ENCODE measurements around the gene HACD4.
"Not testable (repeated sequence)": the region's sequence is repeated elsewhere in the genome, so short reads cannot be mapped to it uniquely, and the experiment has no call there.

The HACD4 gene

GRCh38 chr9:21015995-21016394 is 15.4 kb downstream of the HACD4 start:
- DNase-seq: no peak

- no peak for DNase-seq
Observed at GRCh38 chr9:21015129-21015815, 16.2 kb downstream of the HACD4 start.

- no peak for DNase-seq
Observed at GRCh38 chr9:21002040-21002439, 29.4 kb downstream of the HACD4 start.

- no peak for DNase-seq
Observed at GRCh38 chr9:21001581-21001980, 29.9 kb downstream of the HACD4 start.

GRCh38 chr9:20997503-20998076 is 33.9 kb downstream of the HACD4 start:
- DNase-seq: no peak

GRCh38 chr9:20996809-20997208 is 34.6 kb downstream of the HACD4 start:
- no peak for DNase-seq

GRCh38 chr9:20995616-20996015 is 35.8 kb downstream of the HACD4 start:
- DNase-seq: no peak

GRCh38 chr9:20994486-20994885 is 37.0 kb downstream of the HACD4 start:
- no peak for DNase-seq

- DNase-seq: no peak
Observed at GRCh38 chr9:20990867-20991266, 40.6 kb downstream of the HACD4 start.

- no peak for DNase-seq
Observed at GRCh38 chr9:20989923-20990341, 41.5 kb downstream of the HACD4 start.

- no peak for DNase-seq
Observed at GRCh38 chr9:20988671-20989315, 42.6 kb downstream of the HACD4 start.

- no peak for DNase-seq
Observed at GRCh38 chr9:20988061-20988460, 43.4 kb downstream of the HACD4 start.

- DNase-seq: no peak
Observed at GRCh38 chr9:20987521-20987920, 43.9 kb downstream of the HACD4 start.

GRCh38 chr9:20985851-20986600 is 45.4 kb downstream of the HACD4 start:
- no peak for DNase-seq

- no peak for DNase-seq
Observed at GRCh38 chr9:20984506-20984905, 46.9 kb downstream of the HACD4 start.

GRCh38 chr9:20981486-20981885 is 50.0 kb downstream of the HACD4 start:
- no peak for DNase-seq

GRCh38 chr9:20980832-20981455 is 50.5 kb downstream of the HACD4 start:
- DNase-seq: no peak

GRCh38 chr9:20978249-20978648 is 53.2 kb downstream of the HACD4 start:
- no peak for DNase-seq

GRCh38 chr9:20974191-20974938 is 57.1 kb downstream of the HACD4 start:
- not testable (repeated sequence) for DNase-seq

- not testable (repeated sequence) for DNase-seq
Observed at GRCh38 chr9:20973246-20973947, 58.0 kb downstream of the HACD4 start.

GRCh38 chr9:20972684-20973083 is 58.8 kb downstream of the HACD4 start:
- no peak for DNase-seq

Data from activated CD4-positive, alpha-beta T cell treated with anti-CD3 and anti-CD28 coated beads, Interleukin-2, amount 50 U/mL, for 48 hours (primary cell).